Endothelial cell of umbilical vein (primary cell): ENCODE data around the gene ARHGAP10. TPM values are rescaled to one million over a fixed set of nuclear protein-coding genes. Genes with fewer than 3 reads are reported as not detected.

Experiments used
- BruUV-seq: library from RNA; stranded (reverse); fragments of 400-500 nt; replicated peaks from 2 replicates; lab custom pipeline; 2021; lab: Mats Ljungman, UMichigan
- CTCF ChIA-PET: fragments of 300-600, 350-600 bp; sonication (Branson Sonifier 250); formaldehyde crosslinking; loops from one replicate; lab custom pipeline; 2021; ENCODE audit warnings: antibody characterized with exemption, inconsistent platforms; lab: Charles Lee
- POLR2A ChIA-PET: fragments of 300-600, 350-600 bp; sonication (Branson Sonifier 250); formaldehyde crosslinking; loops from one replicate; lab custom pipeline; 2021; ENCODE audit warnings: antibody characterized with exemption, inconsistent platforms; lab: Charles Lee
- DNase-seq: peaks from one replicate; pipeline ENCODE4 v3.0.0-alpha.2; 2011; ENCODE audit warnings: low read depth, low spot score
- FAIRE-seq: peaks from 2 replicates; lab custom pipeline; 2011; peaks lifted over from hg19 to GRCh38; lab: Jason Lieb, UNC
- H2AFZ ChIP-seq: 2 replicates; pipeline ENCODE4 v1.6.0; 2012; ENCODE audit warnings: low read depth, low read length, control low read depth, inconsistent platforms
- H3K27ac ChIP-seq: 2 replicates; pipeline ENCODE4 v1.5.1; 2011; ENCODE audit warnings: low read depth, mild to moderate bottlenecking, control low read depth, low read length, moderate library complexity; ENCODE audit not compliant: insufficient read depth
- H3K27me3 ChIP-seq, 2 experiments: 2 replicates each; pipeline versions ENCODE4 v1.6.0 to v1.6.1; 2011; ENCODE audit warnings: low read length in 2 of 2, mixed read lengths in 1 of 2; ENCODE audit not compliant: control insufficient read depth in 2 of 2, insufficient read depth in 2 of 2
- H3K36me3 ChIP-seq, 2 experiments: 2 replicates in 1 of 2; 3 replicates in 1 of 2; pipeline ENCODE4 v1.5.1; 2011; ENCODE audit warnings: low read length in 2 of 2, mild to moderate bottlenecking in 1 of 2, moderate library complexity in 1 of 2; ENCODE audit not compliant: control insufficient read depth in 2 of 2, insufficient read depth in 2 of 2; ENCODE audit errors: extremely low read depth in 1 of 2
- H3K4me1 ChIP-seq: 3 replicates; pipeline ENCODE4 v1.5.1; 2011; ENCODE audit warnings: mild to moderate bottlenecking, low read length; ENCODE audit not compliant: control insufficient read depth, insufficient read depth; ENCODE audit errors: extremely low read depth
- H3K4me2 ChIP-seq: 2 replicates; pipeline ENCODE4 v1.6.1; 2011; ENCODE audit warnings: low read length, control low read depth, mixed read lengths; ENCODE audit not compliant: insufficient read depth
- H3K4me3 ChIP-seq, 3 experiments: fragments of 200-600 bp in 1 of 3; sonication (generic), shearing (Covaris generic) in 1 of 3; replicated peaks in 1 of 3; 2 replicates each; pipeline ENCODE4 v1.5.1; 2011 to 2016; ENCODE audit warnings: control low read depth in 3 of 3, low read length in 3 of 3, mild to moderate bottlenecking in 2 of 3, inconsistent platforms in 1 of 3, low read depth in 1 of 3, moderate library complexity in 1 of 3; ENCODE audit not compliant: insufficient read depth in 1 of 3
- H3K79me2 ChIP-seq: 2 replicates; pipeline ENCODE4 v1.6.0; 2012; ENCODE audit warnings: low read length, inconsistent platforms; ENCODE audit not compliant: control insufficient read depth, insufficient read depth
- H3K9ac ChIP-seq: replicated peaks from 2 replicates; pipeline ENCODE3; 2011; ENCODE audit warnings: low read length, control low read depth; ENCODE audit not compliant: insufficient read depth; ENCODE audit errors: extremely low read depth
- H3K9me1 ChIP-seq: replicated peaks from 3 replicates; pipeline ENCODE4 v1.6.0; 2011; ENCODE audit warnings: mild to moderate bottlenecking, low read length; ENCODE audit not compliant: control insufficient read depth, insufficient read depth; ENCODE audit errors: extremely low read depth
- H3K9me3 ChIP-seq: replicated peaks from 2 replicates; pipeline ENCODE4 v1.5.1; 2012; ENCODE audit warnings: low read length, inconsistent platforms; ENCODE audit not compliant: control insufficient read depth, insufficient read depth
- H4K20me1 ChIP-seq: replicated peaks from 2 replicates; pipeline ENCODE3; 2011; ENCODE audit warnings: mild to moderate bottlenecking, low read length; ENCODE audit not compliant: control insufficient read depth, insufficient read depth; ENCODE audit errors: extremely low read depth
- EZH2 ChIP-seq: IDR thresholded peaks from 2 replicates; pipeline ENCODE4 v1.6.1; 2012; ENCODE audit warnings: borderline replicate concordance, low read depth, mild to moderate bottlenecking, moderate library complexity, low read length, inconsistent platforms; ENCODE audit not compliant: severe bottlenecking
- FOS ChIP-seq: IDR thresholded peaks from 2 replicates; pipeline ENCODE4 v1.6.1; 2011; ENCODE audit warnings: mild to moderate bottlenecking, low read length, moderate library complexity, borderline replicate concordance; ENCODE audit not compliant: insufficient read depth
- GATA2 ChIP-seq: IDR thresholded peaks from 2 replicates; pipeline ENCODE4 v1.7.0; 2011; ENCODE audit warnings: low read depth, mild to moderate bottlenecking, moderate library complexity, mixed read lengths, low read length; ENCODE audit not compliant: insufficient read length, insufficient read depth
- JUN ChIP-seq: IDR thresholded peaks from 2 replicates; pipeline ENCODE4 v1.6.1; 2011; ENCODE audit warnings: borderline replicate concordance, low read depth; ENCODE audit not compliant: insufficient read length, insufficient read depth
- MYC ChIP-seq: IDR thresholded peaks from one replicate; pipeline ENCODE4 v1.6.1; 2011; ENCODE audit warnings: mild to moderate bottlenecking, low read depth, low read length
- POLR2A ChIP-seq: IDR thresholded peaks from 2 replicates; pipeline ENCODE4 v1.6.1; 2012; ENCODE audit warnings: low read depth, mild to moderate bottlenecking, control low read depth, low read length
- POLR2AphosphoS5 ChIP-seq: IDR thresholded peaks from 2 replicates; pipeline ENCODE4 v1.6.1; 2012; ENCODE audit warnings: low read depth, mild to moderate bottlenecking, control low read depth, low read length, moderate library complexity; ENCODE audit not compliant: insufficient read depth
- dilution Hi-C: fragments of 300-500 bp; cut with MboI; formaldehyde crosslinking; loops from one replicate; pipeline ENCODE4 v1.15.0; 2019; ENCODE audit warnings: low sequenced_read_pairs; ENCODE audit not compliant: extremely low pct_ligation_motif_present
- intact Hi-C: fragments of 100-400 bp; cut with micrococcal nuclease; formaldehyde crosslinking; loops from one replicate; pipeline ENCODE4 v1.10.0; 2022
- polyA plus RNA-seq, 4 experiments: library from polyadenylated mRNA; depleted of rRNA in 3 of 4; stranded (reverse) in 3 of 4; unstranded in 1 of 4; fragments of >200 nt; gene quantifications; 2 replicates each; pipeline versions ENCODE4 v1.2.1 to v1.2.3, GENCODE V29; 2011 to 2012; ENCODE audit warnings: missing spikeins in 1 of 4
- total RNA-seq: library from RNA; stranded (reverse); gene quantifications from 2 replicates; pipeline ENCODE4 v1.2.3, GENCODE V29; 2021
- TF ChIP-seq, protein P1 (sequence below), 2 donors: IDR thresholded peaks; 1 replicate in 1 of 2; 2 replicates in 1 of 2; pipeline ENCODE4 v1.5.1; 2011; ENCODE audit warnings: low read length in 2 of 2, mild to moderate bottlenecking in 2 of 2, moderate library complexity in 2 of 2, control low read depth in 1 of 2, inconsistent platforms in 1 of 2, low read depth in 1 of 2; ENCODE audit not compliant: insufficient read depth in 1 of 2; ENCODE audit errors: extremely low read depth in 1 of 2
- TF ChIP-seq, protein P2 (sequence below): IDR thresholded peaks from 2 replicates; pipeline ENCODE4 v1.6.1; 2011; ENCODE audit not compliant: insufficient read depth, insufficient read length

The ARHGAP10 gene
- total and polyA plus RNA-seq, 2 donors (not counting 3 experiments of a cell fraction or from before 2014, with no cell fraction given): 20.4 to 36.7 TPM

DNA sequence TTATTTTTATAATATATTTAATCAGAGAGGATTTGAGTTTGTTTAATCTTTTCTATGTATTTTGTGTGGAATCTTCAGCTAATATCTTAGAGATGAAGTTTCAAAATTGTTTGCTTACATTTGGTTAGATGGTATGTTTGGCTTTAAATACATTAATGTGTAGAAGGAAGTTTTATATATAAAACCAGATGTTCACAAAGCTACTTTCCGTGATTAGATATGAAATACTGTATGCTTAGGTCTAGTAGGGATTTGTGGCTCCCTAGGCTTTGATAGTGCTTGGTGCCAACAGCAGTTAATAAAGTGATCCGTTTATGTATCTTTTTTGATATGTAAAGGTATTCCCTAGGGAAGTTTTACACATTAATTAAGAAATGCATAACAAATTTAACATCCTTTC, 223.0 kb downstream of the ARHGAP10 start:
- H3K9ac ChIP-seq: no peak overlapping the region
- dilution Hi-C loops: no loop called here
- H3K4me1 ChIP-seq: no peaks in the 10 kb centered on the region
- no peak for DNase-seq
- POLR2A ChIA-PET: no interaction called here
- FAIRE-seq: no peak
- H3K27ac ChIP-seq: no peak overlapping the region
- intact Hi-C loops: no loop called here
- H3K4me2 ChIP-seq: no peak overlapping the region
- H3K36me3 ChIP-seq: no peaks in the 10 kb centered on the region
- BruUV-seq: no TSS peak
- TF ChIP-seq POLR2A (no peak), EZH2 (no peak), MYC (no peak), POLR2AphosphoS5 (no peak), FOS (no peak), GATA2 (no peak), JUN (no peak)
- TF ChIP-seq, protein P1, sequence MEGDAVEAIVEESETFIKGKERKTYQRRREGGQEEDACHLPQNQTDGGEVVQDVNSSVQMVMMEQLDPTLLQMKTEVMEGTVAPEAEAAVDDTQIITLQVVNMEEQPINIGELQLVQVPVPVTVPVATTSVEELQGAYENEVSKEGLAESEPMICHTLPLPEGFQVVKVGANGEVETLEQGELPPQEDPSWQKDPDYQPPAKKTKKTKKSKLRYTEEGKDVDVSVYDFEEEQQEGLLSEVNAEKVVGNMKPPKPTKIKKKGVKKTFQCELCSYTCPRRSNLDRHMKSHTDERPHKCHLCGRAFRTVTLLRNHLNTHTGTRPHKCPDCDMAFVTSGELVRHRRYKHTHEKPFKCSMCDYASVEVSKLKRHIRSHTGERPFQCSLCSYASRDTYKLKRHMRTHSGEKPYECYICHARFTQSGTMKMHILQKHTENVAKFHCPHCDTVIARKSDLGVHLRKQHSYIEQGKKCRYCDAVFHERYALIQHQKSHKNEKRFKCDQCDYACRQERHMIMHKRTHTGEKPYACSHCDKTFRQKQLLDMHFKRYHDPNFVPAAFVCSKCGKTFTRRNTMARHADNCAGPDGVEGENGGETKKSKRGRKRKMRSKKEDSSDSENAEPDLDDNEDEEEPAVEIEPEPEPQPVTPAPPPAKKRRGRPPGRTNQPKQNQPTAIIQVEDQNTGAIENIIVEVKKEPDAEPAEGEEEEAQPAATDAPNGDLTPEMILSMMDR (IDR thresholded peaks at IDR 0.05; ENCODE audit: extremely low read depth in 1 of 2, insufficient read depth in 1 of 2, low read depth in 1 of 2, low read length in 2 of 2): no peak
- TF ChIP-seq, protein P2, sequence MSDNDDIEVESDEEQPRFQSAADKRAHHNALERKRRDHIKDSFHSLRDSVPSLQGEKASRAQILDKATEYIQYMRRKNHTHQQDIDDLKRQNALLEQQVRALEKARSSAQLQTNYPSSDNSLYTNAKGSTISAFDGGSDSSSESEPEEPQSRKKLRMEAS: no peak
- H3K4me3 ChIP-seq: no peak overlapping the region
- no peaks in the 10 kb centered on the region for H3K9me1 ChIP-seq
- H3K27me3 ChIP-seq: no peaks in the 10 kb centered on the region
- CTCF ChIA-PET: no interaction called here
- H3K9me3 ChIP-seq: no peaks in the 10 kb centered on the region
- no peaks in the 10 kb centered on the region for H3K79me2 ChIP-seq
- H2AFZ ChIP-seq: no peak overlapping the region
- no peaks in the 10 kb centered on the region for H4K20me1 ChIP-seq
